Measurements from ENCODE around the gene SALL3. TPM values are rescaled to one million over a fixed set of nuclear protein-coding genes. Genes with fewer than 3 reads are reported as not detected.
"Not testable (repeated sequence)": the region's sequence is repeated elsewhere in the genome, so short reads cannot be mapped to it uniquely, and the experiment has no call there.

Gene SALL3
- total RNA-seq, 2 experiments from 2014 or later, result not detected

GRCh38 chr18:78950386-78950785, 29.2 kb upstream of the SALL3 start:
- no peak overlapping the region for H3K4me3 Mint-ChIP-seq
- H3K27me3 Mint-ChIP-seq, result peaks cover 9% of the 10 kb centered on the region

GRCh38 chr18:78953566-78953965, 26.1 kb upstream of the SALL3 start:
- H3K27ac Mint-ChIP-seq, result no peak overlapping the region
- peaks cover 7% of the 10 kb centered on the region for H3K27me3 Mint-ChIP-seq
- no peaks in the 10 kb centered on the region for H3K4me1 Mint-ChIP-seq
- H3K9me3 Mint-ChIP-seq, result peaks cover 4% of the 10 kb centered on the region
- H3K36me3 Mint-ChIP-seq, result no peaks in the 10 kb centered on the region
- H3K4me3 Mint-ChIP-seq, result no peak overlapping the region
- no peak for DNase-seq

More at GRCh38 chr18:78950386-78950785, 29.2 kb upstream of the SALL3 start:
- H3K9me3 Mint-ChIP-seq, result peaks cover 4% of the 10 kb centered on the region
- H3K36me3 Mint-ChIP-seq, result no peaks in the 10 kb centered on the region
- no peak for DNase-seq
- no peak overlapping the region for H3K27ac Mint-ChIP-seq
- H3K4me1 Mint-ChIP-seq, result no peaks in the 10 kb centered on the region

GRCh38 chr18:78955051-78955450, 24.6 kb upstream of the SALL3 start:
- no peaks in the 10 kb centered on the region for H3K4me1 Mint-ChIP-seq
- H3K36me3 Mint-ChIP-seq, result no peaks in the 10 kb centered on the region
- H3K4me3 Mint-ChIP-seq, result no peak overlapping the region
- H3K27ac Mint-ChIP-seq, result no peak overlapping the region
- no peak for DNase-seq
- H3K27me3 Mint-ChIP-seq, result peaks cover 7% of the 10 kb centered on the region
- peaks cover 4% of the 10 kb centered on the region for H3K9me3 Mint-ChIP-seq

GRCh38 chr18:78957140-78957539, 22.5 kb upstream of the SALL3 start:
- Mint-ChIP-seq H3K27me3 (peaks cover 7% of the 10 kb centered on the region), H3K4me3 (no peak overlapping the region), H3K27ac (no peak overlapping the region), H3K4me1 (no peaks in the 10 kb centered on the region), H3K36me3 (no peaks in the 10 kb centered on the region), H3K9me3 (peaks cover under 1% of the 10 kb centered on the region)
- DNase-seq, result no peak

- peaks cover 12% of the 10 kb centered on the region for H3K9me3 Mint-ChIP-seq
- no peak overlapping the region for H3K27ac Mint-ChIP-seq
- H3K4me1 Mint-ChIP-seq, result no peaks in the 10 kb centered on the region
- DNase-seq, result no peak
- no peak overlapping the region for H3K4me3 Mint-ChIP-seq
- H3K36me3 Mint-ChIP-seq, result no peaks in the 10 kb centered on the region
- peaks cover 7% of the 10 kb centered on the region for H3K27me3 Mint-ChIP-seq
Measured at GRCh38 chr18:78960709-78961108, 18.9 kb upstream of the SALL3 start.

GRCh38 chr18:78962098-78962497, 17.5 kb upstream of the SALL3 start:
- H3K27me3 Mint-ChIP-seq, result peaks cover 4% of the 10 kb centered on the region
- H3K36me3 Mint-ChIP-seq, result no peaks in the 10 kb centered on the region
- DNase-seq, result no peak
- peaks cover 12% of the 10 kb centered on the region for H3K9me3 Mint-ChIP-seq
- no peaks in the 10 kb centered on the region for H3K4me1 Mint-ChIP-seq
- no peak overlapping the region for H3K27ac Mint-ChIP-seq
- H3K4me3 Mint-ChIP-seq, result no peak overlapping the region

GRCh38 chr18:78964727-78965126, 14.9 kb upstream of the SALL3 start:
- not testable (repeated sequence) for H3K4me3 Mint-ChIP-seq, H3K4me1 Mint-ChIP-seq, DNase-seq, H3K27ac Mint-ChIP-seq, H3K36me3 Mint-ChIP-seq
- Mint-ChIP-seq H3K9me3 (peaks cover 12% of the 10 kb centered on the region), H3K27me3 (peaks cover 17% of the 10 kb centered on the region)

- H3K27me3 Mint-ChIP-seq, result peaks cover 22% of the 10 kb centered on the region
- H3K4me3 Mint-ChIP-seq, result no peak overlapping the region
- H3K36me3 Mint-ChIP-seq, result no peaks in the 10 kb centered on the region
- peaks cover 12% of the 10 kb centered on the region for H3K9me3 Mint-ChIP-seq
- H3K27ac Mint-ChIP-seq, result no peak overlapping the region
- DNase-seq, result no peak
- no peaks in the 10 kb centered on the region for H3K4me1 Mint-ChIP-seq
Measured at GRCh38 chr18:78965260-78965659, 14.4 kb upstream of the SALL3 start.

GRCh38 chr18:78965917-78966792, 13.5 kb upstream of the SALL3 start:
- Mint-ChIP-seq H3K4me1 (no peaks in the 10 kb centered on the region), H3K27ac (no peak overlapping the region), H3K4me3 (no peak overlapping the region), H3K27me3 (peaks cover 29% of the 10 kb centered on the region), H3K36me3 (no peaks in the 10 kb centered on the region), H3K9me3 (peaks cover 12% of the 10 kb centered on the region)
- DNase-seq, result no peak

GRCh38 chr18:78966793-78967106, 12.9 kb upstream of the SALL3 start:
- Mint-ChIP-seq H3K4me3 (no peak overlapping the region), H3K36me3 (no peaks in the 10 kb centered on the region), H3K27ac (no peak overlapping the region), H3K9me3 (peaks cover 12% of the 10 kb centered on the region), H3K4me1 (no peaks in the 10 kb centered on the region), H3K27me3 (peaks cover 35% of the 10 kb centered on the region)
- DNase-seq, result no peak

- Mint-ChIP-seq H3K9me3 (peaks cover 6% of the 10 kb centered on the region), H3K27ac (no peak overlapping the region), H3K4me1 (peaks cover under 1% of the 10 kb centered on the region), H3K27me3 (peaks cover 44% of the 10 kb centered on the region), H3K36me3 (no peaks in the 10 kb centered on the region), H3K4me3 (no peak overlapping the region)
- no peak for DNase-seq
Measured at GRCh38 chr18:78967692-78968091, 11.9 kb upstream of the SALL3 start.

- H3K4me1 Mint-ChIP-seq, result peaks cover 4% of the 10 kb centered on the region
- DNase-seq, result no peak
- no peak overlapping the region for H3K4me3 Mint-ChIP-seq
- no peaks in the 10 kb centered on the region for H3K36me3 Mint-ChIP-seq
- H3K9me3 Mint-ChIP-seq, result no peaks in the 10 kb centered on the region
- H3K27me3 Mint-ChIP-seq, result peaks cover 52% of the 10 kb centered on the region
- no peak overlapping the region for H3K27ac Mint-ChIP-seq
Measured at GRCh38 chr18:78969574-78970315, 9.9 kb upstream of the SALL3 start.

GRCh38 chr18:78970774-78971333, 8.8 kb upstream of the SALL3 start:
- Mint-ChIP-seq H3K27ac (no peak overlapping the region), H3K27me3 (peaks cover 63% of the 10 kb centered on the region), H3K4me1 (peaks cover 5% of the 10 kb centered on the region), H3K4me3 (no peak overlapping the region), H3K36me3 (no peaks in the 10 kb centered on the region), H3K9me3 (no peaks in the 10 kb centered on the region)
- DNase-seq, result no peak

GRCh38 chr18:78971511-78972245, 7.9 kb upstream of the SALL3 start:
- Mint-ChIP-seq H3K27ac (no peak overlapping the region), H3K36me3 (no peaks in the 10 kb centered on the region)

GRCh38 chr18:78972385-78972918, 7.2 kb upstream of the SALL3 start:
- Mint-ChIP-seq H3K4me3 (no peak overlapping the region), H3K9me3 (no peaks in the 10 kb centered on the region), H3K27me3 (peaks cover 79% of the 10 kb centered on the region), H3K4me1 (peaks cover 12% of the 10 kb centered on the region), H3K27ac (no peak overlapping the region), H3K36me3 (no peaks in the 10 kb centered on the region)
- DNase-seq, result no peak

More at GRCh38 chr18:78971511-78972245, 7.9 kb upstream of the SALL3 start:
- no peak overlapping the region for H3K4me3 Mint-ChIP-seq
- H3K9me3 Mint-ChIP-seq, result no peaks in the 10 kb centered on the region
- DNase-seq, result no peak
- H3K4me1 Mint-ChIP-seq, result peaks cover 7% of the 10 kb centered on the region
- H3K27me3 Mint-ChIP-seq, result peaks cover 71% of the 10 kb centered on the region
